GM12892 (cell line): ENCODE measurements around the gene WDR62.

Experiments used
- POLR2A ChIP-seq: IDR thresholded peaks from 2 replicates; pipeline ENCODE4 v1.6.1; 2011; ENCODE audit warnings: low read depth, low read length, control low read depth
- POLR2AphosphoS5 ChIP-seq: IDR thresholded peaks from 2 replicates; pipeline ENCODE4 v1.6.1; 2011; ENCODE audit warnings: low read depth, low read length, control low read depth
- TAF1 ChIP-seq: IDR thresholded peaks from 2 replicates; pipeline ENCODE4 v1.6.1; 2011; ENCODE audit warnings: low read depth, mild to moderate bottlenecking, control low read depth, low read length, borderline replicate concordance

- TF ChIP-seq POLR2A (no peak), POLR2AphosphoS5 (no peak), TAF1 (no peak)
These were observed 5.7 kb downstream of the WDR62 start for GRCh38 chr19:36060430-36060829.
